ENCODE data around the gene STOM. TPM values are rescaled to one million over a fixed set of nuclear protein-coding genes. Genes with fewer than 3 reads are reported as not detected.

STOM gene
- total and polyA plus RNA-seq, 2 of the 8 experiments (the other 6 are each of a cell fraction or from before 2014, with no cell fraction given): 25.2 to 60.4 TPM

DNA sequence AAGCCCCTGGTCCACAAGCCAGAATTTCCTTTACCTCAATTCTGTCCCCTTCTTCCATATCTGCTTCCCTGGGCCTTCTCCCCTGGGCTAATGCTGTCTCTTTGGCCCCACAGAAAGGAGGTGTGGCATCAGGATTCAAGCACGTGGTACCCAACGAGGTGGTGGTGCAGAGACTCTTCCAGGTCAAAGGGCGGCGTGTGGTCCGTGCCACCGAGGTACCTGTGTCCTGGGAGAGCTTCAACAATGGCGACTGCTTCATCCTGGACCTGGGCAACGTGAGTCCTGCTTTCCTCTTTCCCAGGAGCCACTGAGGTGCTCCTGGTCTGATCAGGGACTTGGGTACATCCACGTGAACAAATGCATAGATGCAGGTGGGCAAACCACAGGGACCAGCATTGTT lies 59.5 kb downstream of the STOM start:
- Histone ChIP-seq H2BK120ac (replicated peaks; ENCODE audit: low read depth, low read length) (no peak overlapping the region), H4K91ac (replicated peaks; ENCODE audit: insufficient read length, low read length) (no peak overlapping the region), H3K79me1 (ENCODE audit: low read depth, low read length) (no peaks in the 10 kb centered on the region), H2AFZ (ENCODE audit: low read length) (no peak overlapping the region), H3K23me2 (ENCODE audit: low read depth, low read length) (no peaks in the 10 kb centered on the region), H3K18ac (ENCODE audit: extremely low read depth, low read length) (no peak overlapping the region), H3K79me2 (ENCODE audit: control insufficient read depth in 1 of 2, insufficient read depth in 2 of 2, low read length in 2 of 2) (no peaks in the 10 kb centered on the region), H3K23ac (ENCODE audit: insufficient read length) (no peak overlapping the region), H3K27ac (ENCODE audit: low read depth, low read length) (no peak overlapping the region), H3K56ac (replicated peaks; ENCODE audit: insufficient read length, low read depth, low read length) (no peak overlapping the region), H4K20me1 (replicated peaks in 1 of 2; ENCODE audit: control insufficient read depth in 1 of 2, insufficient read depth in 2 of 2, low read length in 2 of 2) (no peaks in the 10 kb centered on the region), H2BK15ac (ENCODE audit: low read length) (no peak overlapping the region), H3K4ac (replicated peaks; ENCODE audit: insufficient read length, low read depth, low read length) (no peak overlapping the region), H3K36me3 (ENCODE audit: control insufficient read depth in 2 of 4, insufficient read depth in 4 of 4, low read length in 3 of 4) (peaks cover 0 to 5% (median 0%) of the 10 kb centered on the region in 4 experiments; a peak in 2 of 8 replicates), H3K9ac (replicated peaks in 1 of 4; ENCODE audit: extremely low read depth in 1 of 4, low read depth in 3 of 4, low read length in 3 of 4) (no peak overlapping the region), H4K5ac (ENCODE audit: insufficient read length, low read depth, low read length) (no peak overlapping the region), H2BK20ac (ENCODE audit: low read length) (no peak overlapping the region), H3K4me2 (ENCODE audit: insufficient read depth in 1 of 2, low read depth in 2 of 2, low read length in 2 of 2) (no peak overlapping the region), H2BK5ac (ENCODE audit: low read depth, low read length) (no peak overlapping the region), H3K27me3 (replicated peaks in 1 of 4; ENCODE audit: control insufficient read depth in 3 of 4, extremely low read depth in 1 of 4, insufficient read depth in 3 of 4, low read length in 3 of 4) (no peaks in the 10 kb centered on the region), H3K14ac (ENCODE audit: insufficient read length) (no peak overlapping the region), H2BK12ac (ENCODE audit: low read depth, low read length) (no peak overlapping the region), H3K4me3 (ENCODE audit: extremely low read depth in 1 of 4, insufficient read depth in 2 of 4, low read depth in 3 of 4, low read length in 4 of 4) (no peak overlapping the region), H3K4me1 (replicated peaks in 1 of 4; ENCODE audit: control insufficient read depth in 3 of 4, insufficient read depth in 4 of 4, low read length in 3 of 4) (peaks cover 0 to 4% (median 3%) of the 10 kb centered on the region in 4 experiments; a peak in 4 of 7 replicates), H2AK5ac (ENCODE audit: low read depth, low read length) (no peak overlapping the region), H3K9me3 (ENCODE audit: insufficient read depth in 2 of 2, low read depth in 1 of 2, low read length in 1 of 2) (no peaks in the 10 kb centered on the region), H4K8ac (ENCODE audit: extremely low read depth, insufficient read depth, low read length) (no peak overlapping the region)
- 98% methylated on average over 9 of the region's 9 CpGs; no CpG with 5 or more reads in 1 of the 2 experiments for WGBS, 2 experiments (ENCODE audit: extremely low coverage in 1 of 2, insufficient coverage in 1 of 2, insufficient read length in 1 of 2, insufficient replicate concordance in 2 of 2, low coverage in 1 of 2, low lambda C conversion rate in 2 of 2, missing lambda C conversion rate in 1 of 2)
- DNase-seq (ENCODE audit: low read depth in 1 of 2, low spot score in 2 of 2) (no peak), FAIRE-seq (no peak)
- ChIA-PET POLR2A (ENCODE audit: partially characterized antibody) (no interaction called here), CTCF (ENCODE audit: partially characterized antibody) (interaction anchor here (1.5 to 6.4 kb wide), 3 partner anchors 9 to 97 kb away, joined by 4 to 37 read pairs (median 27); no protein-coding TSS in a partner anchor)
- TF ChIP-seq BACH1 (IDR thresholded peaks at IDR 0.05; ENCODE audit: low read length) (no peak), POLR2A (IDR thresholded peaks at IDR 0.05; ENCODE audit: control extremely low read depth in 1 of 2, low read depth in 2 of 2, low read length in 2 of 2) (no peak), RBBP5 (IDR thresholded peaks at IDR 0.05; ENCODE audit: borderline replicate concordance, low read depth, low read length) (no peak), CHD1 (IDR thresholded peaks at IDR 0.05; ENCODE audit: low read depth, low read length) (no peak), RXRA (IDR thresholded peaks at IDR 0.05; ENCODE audit: insufficient read depth, low read depth, low read length) (no peak), JUN (IDR thresholded peaks at IDR 0.05; ENCODE audit: low read depth, low read length) (no peak), POLR2AphosphoS5 (IDR thresholded peaks at IDR 0.05; ENCODE audit: low read depth, low read length) (no peak), SIX5 (IDR thresholded peaks at IDR 0.05; ENCODE audit: low read depth, low read length) (no peak), POU5F1 (IDR thresholded peaks at IDR 0.05; ENCODE audit: low read depth, low read length) (no peak), KDM1A (IDR thresholded peaks at IDR 0.05; ENCODE audit: borderline replicate concordance, low read length) (no peak), FOSL1 (IDR thresholded peaks at IDR 0.05; ENCODE audit: insufficient read depth, low read depth, low read length) (no peak), NRF1 (IDR thresholded peaks at IDR 0.05; ENCODE audit: low read depth, low read length) (no peak), SRF (IDR thresholded peaks at IDR 0.05; ENCODE audit: low read depth, low read length) (no peak), TAF7 (optimal IDR thresholded peaks at IDR 0.05; ENCODE audit: borderline replicate concordance, low read depth, low read length) (no peak), EZH2 (IDR thresholded peaks at IDR 0.05; ENCODE audit: low read depth, low read length, severe bottlenecking) (no peak)
